Measurements from ENCODE around the gene STK10. TPM values are rescaled to one million over a fixed set of nuclear protein-coding genes. Genes with fewer than 3 reads are reported as not detected.

Gene STK10
- polyA plus RNA-seq, 1 donor (not counting 4 experiments of a cell fraction or from before 2014, with no cell fraction given): 19.8 TPM

- no peak overlapping the region for H3K9ac ChIP-seq (ENCODE audit: control insufficient read depth, extremely low read depth, insufficient read depth, low read length)
- no peak overlapping the region for H3K27ac ChIP-seq (ENCODE audit: control insufficient read depth, insufficient read depth, low read length)
- FAIRE-seq (no peak), DNase-seq (ENCODE audit: low read depth, low spot score) (no peak)
- peaks cover 10 to 24% of the 10 kb centered on the region in 2 experiments for H3K36me3 ChIP-seq (ENCODE audit: control insufficient read depth in 2 of 2, extremely low read depth in 1 of 2, insufficient read depth in 2 of 2, low read length in 2 of 2)
- peaks cover 9% of the 10 kb centered on the region for H4K20me1 ChIP-seq (ENCODE audit: control insufficient read depth, extremely low read depth, insufficient read depth, low read length)
- no peaks in the 10 kb centered on the region for H3K4me1 ChIP-seq (ENCODE audit: control insufficient read depth, extremely low read depth, insufficient read depth, low read length)
- no peak overlapping the region for H2AFZ ChIP-seq (ENCODE audit: control insufficient read depth, low read length)
- H3K27me3 ChIP-seq (ENCODE audit: control insufficient read depth, extremely low read depth, insufficient read depth, low read length): no peaks in the 10 kb centered on the region
- TF ChIP-seq, protein P1, sequence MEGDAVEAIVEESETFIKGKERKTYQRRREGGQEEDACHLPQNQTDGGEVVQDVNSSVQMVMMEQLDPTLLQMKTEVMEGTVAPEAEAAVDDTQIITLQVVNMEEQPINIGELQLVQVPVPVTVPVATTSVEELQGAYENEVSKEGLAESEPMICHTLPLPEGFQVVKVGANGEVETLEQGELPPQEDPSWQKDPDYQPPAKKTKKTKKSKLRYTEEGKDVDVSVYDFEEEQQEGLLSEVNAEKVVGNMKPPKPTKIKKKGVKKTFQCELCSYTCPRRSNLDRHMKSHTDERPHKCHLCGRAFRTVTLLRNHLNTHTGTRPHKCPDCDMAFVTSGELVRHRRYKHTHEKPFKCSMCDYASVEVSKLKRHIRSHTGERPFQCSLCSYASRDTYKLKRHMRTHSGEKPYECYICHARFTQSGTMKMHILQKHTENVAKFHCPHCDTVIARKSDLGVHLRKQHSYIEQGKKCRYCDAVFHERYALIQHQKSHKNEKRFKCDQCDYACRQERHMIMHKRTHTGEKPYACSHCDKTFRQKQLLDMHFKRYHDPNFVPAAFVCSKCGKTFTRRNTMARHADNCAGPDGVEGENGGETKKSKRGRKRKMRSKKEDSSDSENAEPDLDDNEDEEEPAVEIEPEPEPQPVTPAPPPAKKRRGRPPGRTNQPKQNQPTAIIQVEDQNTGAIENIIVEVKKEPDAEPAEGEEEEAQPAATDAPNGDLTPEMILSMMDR (optimal IDR thresholded peaks at IDR 0.05 in 1 of 3, IDR thresholded peaks at IDR 0.05 in 1 of 3, conservative IDR thresholded peaks at IDR 0.05 in 1 of 3; ENCODE audit: extremely low read depth in 1 of 3, insufficient read depth in 2 of 3, low read length in 3 of 3): no peak
- no peak for TF ChIP-seq EZH2 (IDR thresholded peaks at IDR 0.05; ENCODE audit: low read length)
- peaks cover 57% of the 10 kb centered on the region for H3K79me2 ChIP-seq (ENCODE audit: control insufficient read depth, insufficient read depth, low read length)
- H3K4me2 ChIP-seq (ENCODE audit: control insufficient read depth, extremely low read depth, insufficient read depth, low read depth, low read length): no peak overlapping the region
- H3K9me3 ChIP-seq (ENCODE audit: control insufficient read depth, low read depth, low read length): no peaks in the 10 kb centered on the region
- dilution Hi-C loops (cut with MboI; ENCODE audit: extremely low pct_ligation_motif_present, low sequenced_read_pairs): no loop called here
- peaks cover 3% of the 10 kb centered on the region for H3K9me1 ChIP-seq (ENCODE audit: control insufficient read depth, extremely low read depth, insufficient read depth, low read length)
- no peak overlapping the region for H3K4me3 ChIP-seq (ENCODE audit: control insufficient read depth in 2 of 3, extremely low read depth in 1 of 3, insufficient read depth in 2 of 3, low read depth in 1 of 3, low read length in 3 of 3)
Observed at GRCh38 chr5:172160506-172160905, 27.5 kb downstream of the STK10 start.

- peaks cover 3% of the 10 kb centered on the region for H3K9me1 ChIP-seq (ENCODE audit: control insufficient read depth, extremely low read depth, insufficient read depth, low read length)
- no peak for FAIRE-seq
Observed at GRCh38 chr5:172159016-172159415, 29.0 kb downstream of the STK10 start.

More at GRCh38 chr5:172159016-172159415, 29.0 kb downstream of the STK10 start:
- H3K4me1 ChIP-seq (ENCODE audit: control insufficient read depth, extremely low read depth, insufficient read depth, low read length): no peaks in the 10 kb centered on the region
- no peak for DNase-seq (ENCODE audit: low read depth, low spot score)
- H3K4me3 ChIP-seq (ENCODE audit: control insufficient read depth in 2 of 3, extremely low read depth in 1 of 3, insufficient read depth in 2 of 3, low read depth in 1 of 3, low read length in 3 of 3): no peak overlapping the region
- H3K27ac ChIP-seq (ENCODE audit: control insufficient read depth, insufficient read depth, low read length): no peak overlapping the region
- no peak overlapping the region for H3K4me2 ChIP-seq (ENCODE audit: control insufficient read depth, extremely low read depth, insufficient read depth, low read depth, low read length)
- no peak overlapping the region for H2AFZ ChIP-seq (ENCODE audit: control insufficient read depth, low read length)
- no peaks in the 10 kb centered on the region for H3K9me3 ChIP-seq (ENCODE audit: control insufficient read depth, low read depth, low read length)
- H3K27me3 ChIP-seq (ENCODE audit: control insufficient read depth, extremely low read depth, insufficient read depth, low read length): no peaks in the 10 kb centered on the region
- TF ChIP-seq, protein P1 (optimal IDR thresholded peaks at IDR 0.05 in 1 of 3, IDR thresholded peaks at IDR 0.05 in 1 of 3, conservative IDR thresholded peaks at IDR 0.05 in 1 of 3; ENCODE audit: extremely low read depth in 1 of 3, insufficient read depth in 2 of 3, low read length in 3 of 3): no peak
- TF ChIP-seq EZH2 (IDR thresholded peaks at IDR 0.05; ENCODE audit: low read length): no peak
- H3K36me3 ChIP-seq (ENCODE audit: control insufficient read depth in 2 of 2, extremely low read depth in 1 of 2, insufficient read depth in 2 of 2, low read length in 2 of 2): peaks cover 9 to 26% of the 10 kb centered on the region in 2 experiments
- peaks cover 9% of the 10 kb centered on the region for H4K20me1 ChIP-seq (ENCODE audit: control insufficient read depth, extremely low read depth, insufficient read depth, low read length)
- no peak overlapping the region for H3K9ac ChIP-seq (ENCODE audit: control insufficient read depth, extremely low read depth, insufficient read depth, low read length)
- peaks cover 53% of the 10 kb centered on the region for H3K79me2 ChIP-seq (ENCODE audit: control insufficient read depth, insufficient read depth, low read length)
- dilution Hi-C loops (cut with MboI; ENCODE audit: extremely low pct_ligation_motif_present, low sequenced_read_pairs): no loop called here
